PC-3 (cell line): ENCODE measurements around the gene SRRM2. TPM values are rescaled to one million over a fixed set of nuclear protein-coding genes. Genes with fewer than 3 reads are reported as not detected.

Experiments used
- ATAC-seq: fragments of 200-7000 bp; cut with Tn5 transposase; 2 replicates; pipeline ENCODE4 v1.9.1; 2020; ENCODE audit warnings: mild to moderate bottlenecking, moderate library complexity
- BruUV-seq: library from RNA; stranded (reverse); fragments of 400-500 nt; replicated peaks from 2 replicates; lab custom pipeline; 2021; lab: Mats Ljungman, UMichigan
- CTCF ChIA-PET: fragments of 300-600 bp; sonication (Branson Sonifier 250); formaldehyde crosslinking; loops from one replicate; lab custom pipeline; 2022; ENCODE audit warnings: antibody characterized with exemption; lab: Charles Lee
- POLR2A ChIA-PET: fragments of 300-600 bp; sonication (Branson Sonifier 250); formaldehyde crosslinking; loops from one replicate; lab custom pipeline; 2022; ENCODE audit warnings: antibody characterized with exemption; ENCODE audit not compliant: unreplicated experiment; lab: Charles Lee
- DNase-seq: peaks from one replicate; pipeline ENCODE4 v3.0.0-alpha.2; 2015
- H2AFZ ChIP-seq: fragments of 300-600 bp; sonication (generic); 2 replicates; pipeline ENCODE4 v1.6.0; 2016; ENCODE audit warnings: antibody characterized with exemption, low read length
- H3F3A ChIP-seq: fragments of 300-600 bp; sonication (generic); one replicate; pipeline ENCODE4 v1.6.0; 2017; ENCODE audit warnings: antibody characterized with exemption, low read length, control low read depth, mild to moderate bottlenecking; ENCODE audit not compliant: unreplicated experiment
- H3K27ac ChIP-seq: fragments of 300-600 bp; sonication (generic); 2 replicates; pipeline ENCODE4 v1.5.1; 2016; ENCODE audit warnings: mild to moderate bottlenecking, low read length
- H3K27me3 ChIP-seq: fragments of 300-600 bp; sonication (generic); 2 replicates; pipeline ENCODE4 v1.6.1; 2016; ENCODE audit warnings: low read length, mixed read lengths
- H3K36me3 ChIP-seq: fragments of 300-600 bp; sonication (generic); 2 replicates; pipeline ENCODE4 v1.6.1; 2016; ENCODE audit warnings: low read depth, mixed run types, low read length, mixed read lengths
- H3K4me1 ChIP-seq: fragments of 300-600 bp; sonication (generic); 2 replicates; pipeline ENCODE4 v1.5.1; 2016; ENCODE audit warnings: low read length; ENCODE audit not compliant: insufficient read depth
- H3K4me2 ChIP-seq: fragments of 300-600 bp; sonication (generic); 2 replicates; pipeline ENCODE4 v1.6.0; 2016; ENCODE audit warnings: low read length
- H3K4me3 ChIP-seq: fragments of 300-600 bp; sonication (generic); 2 replicates; pipeline ENCODE4 v1.5.1; 2016; ENCODE audit warnings: mild to moderate bottlenecking, low read length, mixed read lengths
- H3K79me2 ChIP-seq: fragments of 300-600 bp; sonication (generic); 2 replicates; pipeline ENCODE4 v1.6.1; 2017; ENCODE audit warnings: low read length, mixed read lengths
- H3K9ac ChIP-seq: fragments of 300-600 bp; sonication (generic); 2 replicates; pipeline ENCODE4 v1.6.0; 2016; ENCODE audit warnings: mild to moderate bottlenecking, low read length
- H3K9me2 ChIP-seq: fragments of 300-600 bp; sonication (generic); replicated peaks from 2 replicates; pipeline ENCODE4 v1.6.1; 2016; ENCODE audit warnings: mixed run types, low read length, mixed read lengths
- H3K9me3 ChIP-seq: fragments of 300-600 bp; sonication (generic); 2 replicates; pipeline ENCODE4 v1.6.1; 2016; ENCODE audit warnings: low read length, mixed read lengths
- H4K20me1 ChIP-seq: fragments of 300-600 bp; sonication (generic); 2 replicates; pipeline ENCODE4 v1.6.1; 2016; ENCODE audit warnings: low read length, mixed read lengths
- EZH2 ChIP-seq: fragments of 300-600 bp; sonication (generic); IDR thresholded peaks from one replicate; pipeline ENCODE4 v1.6.1; 2017; ENCODE audit warnings: antibody characterized with exemption, mild to moderate bottlenecking, low read length; ENCODE audit not compliant: unreplicated experiment
- EZH2phosphoT487 ChIP-seq: fragments of 300-600 bp; sonication (generic); IDR thresholded peaks from 2 replicates; pipeline ENCODE4 v1.6.1; 2018; ENCODE audit warnings: mild to moderate bottlenecking, antibody characterized with exemption, low read length, borderline replicate concordance
- intact Hi-C: fragments of 100-400 bp; cut with micrococcal nuclease; formaldehyde crosslinking; loops from 2 replicates; pipeline ENCODE4 v1.9.0; 2023
- total RNA-seq: library from RNA; depleted of rRNA; stranded (reverse); fragments of >200 nt; gene quantifications from 2 replicates; pipeline ENCODE4 v1.2.3, GENCODE V29; 2014
- TF ChIP-seq, protein P1 (sequence below): fragments of 300-600 bp; sonication (generic); conservative IDR thresholded peaks from 2 replicates; pipeline ENCODE4 v1.5.1; 2017; ENCODE audit warnings: antibody characterized with exemption, low read depth, mild to moderate bottlenecking, low read length

The SRRM2 gene
- total RNA-seq, 1 experiment from 2014 or later: 72.6 TPM

DNA sequence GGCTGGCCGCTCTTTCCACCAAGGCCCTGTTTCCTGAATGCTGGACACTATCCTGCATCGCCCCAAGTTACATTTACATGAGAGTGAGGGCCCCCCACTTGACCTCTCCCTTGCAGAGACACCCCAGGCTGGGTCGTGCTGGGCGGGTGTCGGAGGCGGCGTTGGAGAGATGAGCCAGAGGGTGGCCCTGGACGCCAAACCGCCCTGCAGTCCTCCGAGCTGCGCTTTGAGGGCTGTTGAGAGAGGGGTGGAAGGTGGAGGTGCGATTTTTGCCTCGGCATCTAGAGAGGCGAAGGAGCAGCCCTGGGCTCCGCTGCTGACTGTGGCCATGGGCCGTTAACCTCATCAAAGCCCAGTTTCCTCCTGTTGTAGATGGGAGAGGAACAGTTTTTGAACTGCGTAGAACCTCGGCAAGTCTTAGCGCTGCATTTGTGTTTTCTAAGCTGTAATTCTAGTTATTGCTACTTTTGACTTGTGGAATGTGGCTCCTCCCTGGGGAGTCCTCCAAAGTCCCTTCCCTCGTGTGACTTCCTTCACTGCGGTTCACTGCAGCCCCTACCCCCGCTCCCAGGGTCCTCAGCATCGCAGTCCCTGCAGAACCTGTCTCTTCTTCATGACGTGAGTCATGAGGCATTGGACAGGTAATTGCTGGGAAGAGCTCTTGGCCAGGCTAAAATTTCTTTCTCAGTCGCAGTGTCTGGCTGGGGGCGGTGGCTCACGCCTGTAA, 25.6 kb downstream of the SRRM2 start:
- POLR2A ChIA-PET: no interaction called here
- no peaks in the 10 kb centered on the region for H3K9me3 ChIP-seq
- peak overlapping the region; percentile 100 for H3K4me2 ChIP-seq
- H3K4me1 ChIP-seq: peaks cover 16% of the 10 kb centered on the region
- no peaks in the 10 kb centered on the region for H3F3A ChIP-seq
- DNase-seq (peak; percentile 21), ATAC-seq (no peak)
- peak overlapping the region; percentile 92 for H3K27ac ChIP-seq
- no peaks in the 10 kb centered on the region for H3K9me2 ChIP-seq
- H3K36me3 ChIP-seq: no peaks in the 10 kb centered on the region; the same call in 1 of the 2 replicates
- H3K4me3 ChIP-seq: peak overlapping the region; percentile 98
- no TSS peak for BruUV-seq
- no peaks in the 10 kb centered on the region for H4K20me1 ChIP-seq
- CTCF ChIA-PET: no interaction called here
- H3K79me2 ChIP-seq: peaks cover 51% of the 10 kb centered on the region
- no peak for TF ChIP-seq EZH2
- TF ChIP-seq, protein P1, sequence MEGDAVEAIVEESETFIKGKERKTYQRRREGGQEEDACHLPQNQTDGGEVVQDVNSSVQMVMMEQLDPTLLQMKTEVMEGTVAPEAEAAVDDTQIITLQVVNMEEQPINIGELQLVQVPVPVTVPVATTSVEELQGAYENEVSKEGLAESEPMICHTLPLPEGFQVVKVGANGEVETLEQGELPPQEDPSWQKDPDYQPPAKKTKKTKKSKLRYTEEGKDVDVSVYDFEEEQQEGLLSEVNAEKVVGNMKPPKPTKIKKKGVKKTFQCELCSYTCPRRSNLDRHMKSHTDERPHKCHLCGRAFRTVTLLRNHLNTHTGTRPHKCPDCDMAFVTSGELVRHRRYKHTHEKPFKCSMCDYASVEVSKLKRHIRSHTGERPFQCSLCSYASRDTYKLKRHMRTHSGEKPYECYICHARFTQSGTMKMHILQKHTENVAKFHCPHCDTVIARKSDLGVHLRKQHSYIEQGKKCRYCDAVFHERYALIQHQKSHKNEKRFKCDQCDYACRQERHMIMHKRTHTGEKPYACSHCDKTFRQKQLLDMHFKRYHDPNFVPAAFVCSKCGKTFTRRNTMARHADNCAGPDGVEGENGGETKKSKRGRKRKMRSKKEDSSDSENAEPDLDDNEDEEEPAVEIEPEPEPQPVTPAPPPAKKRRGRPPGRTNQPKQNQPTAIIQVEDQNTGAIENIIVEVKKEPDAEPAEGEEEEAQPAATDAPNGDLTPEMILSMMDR: no peak
- TF ChIP-seq EZH2phosphoT487: no peak
- no peaks in the 10 kb centered on the region for H3K27me3 ChIP-seq
- H2AFZ ChIP-seq: peak overlapping the region; percentile 63; the same call in 1 of the 2 replicates
- H3K9ac ChIP-seq: peak overlapping the region; percentile 100
- intact Hi-C loops: loop anchor here (10.0 kb wide), 1 partner anchor 47 kb away; no protein-coding TSS in a partner anchor

DNA sequence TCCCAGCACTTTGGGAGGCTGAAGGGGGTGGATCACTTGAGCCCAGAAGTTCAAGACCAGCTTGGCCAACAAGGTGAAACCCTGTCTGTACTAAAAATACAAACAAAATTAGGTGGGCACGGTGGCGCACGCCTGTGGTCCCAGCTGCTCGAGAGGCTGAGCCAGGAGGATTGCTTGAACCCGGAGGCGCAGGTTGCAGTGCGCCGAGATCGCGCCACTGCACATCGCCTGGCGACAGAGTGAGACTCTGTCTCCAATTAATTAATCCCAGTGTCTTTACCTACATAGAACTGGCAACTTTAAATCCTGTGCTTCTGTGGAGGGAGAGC, 26.2 kb downstream of the SRRM2 start:
- BruUV-seq: no TSS peak

More for the DNA sequence above, 26.2 kb downstream of the SRRM2 start:
- Histone ChIP-seq H3K79me2 (peaks cover 49% of the 10 kb centered on the region), H3K4me3 (peak overlapping the region; percentile 98; the same call in 1 of the 2 replicates), H3K27me3 (no peaks in the 10 kb centered on the region), H3K9ac (no peak overlapping the region), H3K4me1 (peaks cover 15% of the 10 kb centered on the region), H3K36me3 (no peaks in the 10 kb centered on the region; the same call in 1 of the 2 replicates), H2AFZ (no peak overlapping the region), H3F3A (no peaks in the 10 kb centered on the region), H4K20me1 (no peaks in the 10 kb centered on the region), H3K9me2 (no peaks in the 10 kb centered on the region), H3K4me2 (peak overlapping the region; percentile 100), H3K9me3 (no peaks in the 10 kb centered on the region), H3K27ac (peak overlapping the region; percentile 92; the same call in 1 of the 2 replicates)
- CTCF ChIA-PET: no interaction called here
- DNase-seq (no peak), ATAC-seq (no peak)
- TF ChIP-seq, protein P1: no peak
- TF ChIP-seq EZH2phosphoT487: no peak
- TF ChIP-seq EZH2: no peak
- intact Hi-C loops: loop anchor here (10.0 kb wide), 1 partner anchor 46 kb away; no protein-coding TSS in a partner anchor
- POLR2A ChIA-PET: no interaction called here
